Breast epithelium (tissue), 3 donors: ENCODE results near the gene ATF3.
A peak's percentile ranks its signal among the peaks of the same experiment; 100 is the strongest.

ENCODE experiments used
- CTCF ChIP-seq, 3 donors: fragments of 450-650 bp; IDR thresholded peaks; one replicate each; pipeline ENCODE4 v1.5.1; 2016 to 2017; ENCODE audit warnings: antibody characterized with exemption in 3 of 3, mild to moderate bottlenecking in 3 of 3, moderate library complexity in 3 of 3
- POLR2A ChIP-seq: fragments of 450-650 bp; IDR thresholded peaks from one replicate; pipeline ENCODE4 v1.6.1; 2016; ENCODE audit warnings: antibody characterized with exemption, mild to moderate bottlenecking, moderate library complexity
- POLR2AphosphoS5 ChIP-seq, 3 donors: sonication (generic); formaldehyde crosslinking; IDR thresholded peaks; one replicate each; pipeline ENCODE4 v1.6.1; 2017; ENCODE audit warnings: antibody characterized with exemption in 3 of 3

- peak in 1 of 3 donors; percentile 23 for TF ChIP-seq CTCF (IDR thresholded peaks at IDR 0.05)
- TF ChIP-seq POLR2AphosphoS5 (IDR thresholded peaks at IDR 0.05), result peak; percentile 100
- peak; percentile 97 for TF ChIP-seq POLR2A
Observed at GRCh38 chr1:212608392-212608958, at the start of gene ATF3.
